Smooth muscle cell (in vitro differentiated cells): Measurements from ENCODE around the gene MST1. TPM values are rescaled to one million over a fixed set of nuclear protein-coding genes. Genes with fewer than 3 reads are reported as not detected.

Experiments
- DNase-seq: peaks from one replicate; lab custom pipeline; 2025; ENCODE audit not compliant: unreplicated experiment; lab: John Stamatoyannopoulos, UW
- H2AFZ ChIP-seq: fragments of 200-600 bp; sonication (generic); 2 replicates; pipeline ENCODE4 v1.6.0; 2016; ENCODE audit warnings: antibody characterized with exemption, low read depth, mild to moderate bottlenecking
- H3F3A ChIP-seq: fragments of 200-600 bp; sonication (generic); 2 replicates; pipeline ENCODE4 v1.6.0; 2017; ENCODE audit warnings: antibody characterized with exemption, low read depth
- H3K27ac ChIP-seq: fragments of 200-600 bp; sonication (generic); 2 replicates; pipeline ENCODE4 v1.5.1; 2016; ENCODE audit warnings: low read depth, mild to moderate bottlenecking
- H3K27me3 ChIP-seq: fragments of 200-600 bp; sonication (generic); 2 replicates; pipeline ENCODE4 v1.6.1; 2016; ENCODE audit warnings: low read depth, mild to moderate bottlenecking
- H3K36me3 ChIP-seq: fragments of 200-600 bp; sonication (generic); 2 replicates; pipeline ENCODE4 v1.5.1; 2016; ENCODE audit warnings: low read depth
- H3K4me1 ChIP-seq: fragments of 200-600 bp; sonication (generic); 2 replicates; pipeline ENCODE4 v1.5.1; 2016; ENCODE audit warnings: low read depth
- H3K4me2 ChIP-seq: fragments of 200-600 bp; sonication (generic); 2 replicates; pipeline ENCODE4 v1.6.0; 2016; ENCODE audit warnings: mild to moderate bottlenecking
- H3K4me3 ChIP-seq: fragments of 200-600 bp; sonication (generic); 2 replicates; pipeline ENCODE4 v1.5.1; 2016; ENCODE audit warnings: mild to moderate bottlenecking
- H3K79me2 ChIP-seq: fragments of 200-600 bp; sonication (generic); 2 replicates; pipeline ENCODE4 v1.6.0; 2016; ENCODE audit warnings: low read depth, mild to moderate bottlenecking
- H3K9ac ChIP-seq: fragments of 200-600 bp; sonication (generic); 2 replicates; pipeline ENCODE4 v1.6.0; 2016; ENCODE audit warnings: low read depth
- H3K9me3 ChIP-seq: fragments of 200-600 bp; sonication (generic); replicated peaks from 2 replicates; pipeline ENCODE4 v1.5.1; 2016; ENCODE audit warnings: low read depth
- H4K20me1 ChIP-seq: fragments of 200-600 bp; sonication (generic); 2 replicates; pipeline ENCODE4 v1.6.0; 2016; ENCODE audit warnings: low read depth
- CTCF ChIP-seq: fragments of 200-600 bp; sonication (generic); IDR thresholded peaks from 2 replicates; pipeline ENCODE4 v1.5.1; 2017; ENCODE audit warnings: borderline replicate concordance, mild to moderate bottlenecking, antibody characterized with exemption; ENCODE audit not compliant: insufficient read depth, poor library complexity, severe bottlenecking
- WGBS: methylation state at CpG from one replicate; pipeline ENCODE4 v1.1.7; 2016; ENCODE audit warnings: low lambda C conversion rate; 5-methylcytosine and 5-hydroxymethylcytosine counted together
- polyA plus RNA-seq: library from polyadenylated mRNA; unstranded; fragments of >200 nt; fragmentation: Nextera tagmentation; extraction: Ambion mirVana; gene quantifications from 2 replicates; pipeline ENCODE4 v1.2.1, GENCODE V29; 2016
- total RNA-seq: library from RNA; depleted of rRNA; stranded (reverse); fragments of >200 nt; gene quantifications from 2 replicates; pipeline ENCODE4 v1.2.3, GENCODE V29; 2014

MST1 gene
- total and polyA plus RNA-seq, 2 experiments from 2014 or later, result 18.7 to 22.9 TPM

GRCh38 chr3:49667701-49668413, 21.4 kb downstream of the MST1 start:
- TF ChIP-seq CTCF, result no peak
- Histone ChIP-seq H2AFZ (no peak overlapping the region), H3K4me2 (no peak overlapping the region)

GRCh38 chr3:49666592-49666991, 22.7 kb downstream of the MST1 start:
- Histone ChIP-seq H2AFZ (no peak overlapping the region), H3F3A (no peaks in the 10 kb centered on the region), H3K9ac (no peak overlapping the region), H4K20me1 (no peaks in the 10 kb centered on the region), H3K9me3 (no peaks in the 10 kb centered on the region), H3K79me2 (no peaks in the 10 kb centered on the region), H3K27me3 (no peaks in the 10 kb centered on the region), H3K4me1 (peaks cover 3% of the 10 kb centered on the region), H3K27ac (no peak overlapping the region), H3K4me2 (no peak overlapping the region), H3K4me3 (no peak overlapping the region), H3K36me3 (no peaks in the 10 kb centered on the region)
- no peak for DNase-seq
- WGBS, result 64% methylated on average over 8 of the region's 8 CpGs
- no peak for TF ChIP-seq CTCF

More at GRCh38 chr3:49667701-49668413, 21.4 kb downstream of the MST1 start:
- Histone ChIP-seq H3K36me3 (no peaks in the 10 kb centered on the region), H3K4me1 (peaks cover 3% of the 10 kb centered on the region), H3K79me2 (no peaks in the 10 kb centered on the region), H4K20me1 (no peaks in the 10 kb centered on the region), H3F3A (peaks cover 6% of the 10 kb centered on the region), H3K27ac (no peak overlapping the region), H3K4me3 (no peak overlapping the region), H3K9ac (no peak overlapping the region), H3K9me3 (no peaks in the 10 kb centered on the region), H3K27me3 (no peaks in the 10 kb centered on the region)
- no peak for DNase-seq
- WGBS, result 91% methylated on average over 25 of the region's 25 CpGs

GRCh38 chr3:49665822-49666519, 23.3 kb downstream of the MST1 start:
- H3K4me1 ChIP-seq, result peaks cover 3% of the 10 kb centered on the region
- H3K27ac ChIP-seq, result no peak overlapping the region
- no peak for TF ChIP-seq CTCF
- H3K79me2 ChIP-seq, result no peaks in the 10 kb centered on the region
- H3K27me3 ChIP-seq, result no peaks in the 10 kb centered on the region
- no peaks in the 10 kb centered on the region for H4K20me1 ChIP-seq
- no peak overlapping the region for H2AFZ ChIP-seq
- H3K36me3 ChIP-seq, result no peaks in the 10 kb centered on the region
- H3K4me3 ChIP-seq, result no peak overlapping the region
- no peak overlapping the region for H3K4me2 ChIP-seq
- no peaks in the 10 kb centered on the region for H3F3A ChIP-seq
- 96% methylated on average over 6 of the region's 6 CpGs for WGBS
- H3K9me3 ChIP-seq, result no peaks in the 10 kb centered on the region
- no peak for DNase-seq
- H3K9ac ChIP-seq, result no peak overlapping the region
